GOT3 (cell line): Measurements from ENCODE around the gene GLG1.
"Not testable (repeated sequence)": the region's sequence is repeated elsewhere in the genome, so short reads cannot be mapped to it uniquely, and the experiment has no call there.

ENCODE experiments used
- DNase-seq: peaks from one replicate; lab custom pipeline; 2025; ENCODE audit warnings: mixed read lengths; lab: John Stamatoyannopoulos, UW

GLG1 gene

DNA sequence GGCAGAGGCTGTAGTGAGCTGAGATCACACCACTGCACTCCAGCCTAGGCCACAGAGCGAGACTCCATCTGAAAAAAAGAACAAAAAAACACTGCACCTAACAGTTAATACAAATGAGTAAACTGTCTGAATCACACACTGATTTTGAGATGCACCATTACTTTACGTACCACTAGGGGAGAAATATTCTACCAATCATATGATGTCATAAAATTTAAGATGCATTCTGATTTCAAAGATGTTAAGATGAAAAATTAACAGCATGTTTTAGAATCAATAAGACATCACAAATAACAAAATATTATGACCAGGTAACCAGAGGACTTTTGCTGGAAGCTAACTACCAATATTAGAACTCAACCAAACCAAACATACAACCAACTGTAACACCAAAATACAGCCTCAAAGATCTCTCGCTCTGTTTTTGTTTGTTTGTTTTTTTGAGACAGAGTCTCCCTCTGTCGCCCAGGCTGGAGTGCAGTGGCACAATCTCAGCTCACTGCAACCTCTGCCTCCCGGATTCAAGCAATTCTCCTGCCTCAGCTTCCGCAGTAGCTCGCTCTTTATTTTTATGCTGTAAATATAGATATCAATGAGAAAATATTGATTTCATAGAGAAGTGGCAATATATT, 31.6 kb downstream of the GLG1 start:
- DNase-seq, result no peak

DNA sequence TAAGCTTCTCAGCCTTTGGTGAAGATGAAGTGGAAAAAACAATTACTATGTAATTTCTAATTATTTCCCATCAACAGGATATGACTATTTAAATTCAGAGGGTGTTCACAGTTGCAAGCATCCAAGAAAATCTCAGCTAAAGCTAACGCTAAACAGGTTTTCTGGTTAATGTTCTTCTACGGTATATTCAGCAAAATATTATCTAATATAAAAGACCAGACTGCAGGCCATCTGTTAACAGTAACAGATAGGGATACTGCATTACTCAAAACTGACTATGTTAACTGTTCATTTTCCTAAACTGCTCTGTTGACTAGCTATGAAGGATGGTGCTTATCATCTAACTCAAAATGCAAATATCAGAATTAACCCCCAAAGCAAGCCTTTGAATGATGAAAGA, 32.8 kb downstream of the GLG1 start:
- DNase-seq, result no peak

DNA sequence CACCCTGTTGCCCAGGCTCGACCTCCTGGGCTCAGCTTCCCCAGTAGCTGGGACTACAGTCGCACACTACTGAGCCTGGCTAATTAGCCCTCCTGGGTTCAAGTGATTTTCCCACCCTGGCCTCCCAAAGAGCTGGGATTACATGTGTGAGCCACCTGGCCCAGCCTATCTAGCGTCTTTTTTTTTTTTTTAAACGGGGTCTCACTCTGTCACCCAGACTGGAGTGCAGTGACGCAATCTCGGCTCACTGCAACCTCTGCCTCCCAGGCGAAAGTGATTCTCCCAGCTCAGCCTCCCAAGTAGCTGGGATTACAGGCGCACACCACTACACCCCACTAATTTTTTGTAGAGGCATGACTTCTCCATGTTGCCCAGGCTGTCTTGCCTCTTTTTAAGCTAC, 33.3 kb downstream of the GLG1 start:
- no peak for DNase-seq

DNA sequence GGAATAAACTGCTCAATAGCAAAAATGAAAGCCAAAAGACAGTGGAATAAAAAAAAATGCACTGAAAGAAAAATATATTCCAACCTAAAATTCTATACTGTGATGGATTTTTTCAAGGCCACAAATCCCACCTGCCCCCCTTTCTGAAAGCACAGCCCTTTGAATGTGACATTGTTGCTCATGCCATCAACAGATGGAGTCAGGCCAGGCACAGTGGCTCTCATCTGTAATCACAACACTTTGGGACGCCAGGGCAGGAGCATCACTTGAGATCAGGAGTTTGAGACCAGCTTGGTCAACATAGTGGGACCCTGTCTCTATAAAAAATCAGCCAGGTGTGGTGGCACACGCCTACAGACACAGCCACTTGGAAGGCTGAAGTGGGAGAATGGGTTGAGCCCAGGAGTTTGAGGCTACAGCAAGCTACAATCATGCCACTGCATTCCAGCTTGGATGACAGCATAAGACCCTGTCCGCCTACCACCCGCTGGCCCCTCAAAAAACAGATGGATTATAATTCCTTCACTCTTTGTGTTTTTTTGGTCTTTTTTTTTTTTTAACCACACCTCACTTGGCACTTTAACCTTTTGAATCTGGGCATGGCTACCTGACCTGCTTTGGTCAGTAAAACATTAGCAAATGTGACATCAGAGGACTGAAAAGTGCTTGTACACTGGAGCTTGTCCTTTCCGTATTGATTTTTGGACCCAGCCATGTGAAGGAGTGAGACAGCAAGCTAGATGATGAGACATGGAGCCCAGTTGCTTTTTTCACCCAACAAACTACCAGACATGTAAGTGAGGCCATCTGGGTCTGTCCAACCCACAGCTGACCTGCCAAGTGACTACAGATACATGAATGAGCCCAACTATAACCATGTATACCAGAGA, 36.3 kb downstream of the GLG1 start:
- no peak for DNase-seq

DNA sequence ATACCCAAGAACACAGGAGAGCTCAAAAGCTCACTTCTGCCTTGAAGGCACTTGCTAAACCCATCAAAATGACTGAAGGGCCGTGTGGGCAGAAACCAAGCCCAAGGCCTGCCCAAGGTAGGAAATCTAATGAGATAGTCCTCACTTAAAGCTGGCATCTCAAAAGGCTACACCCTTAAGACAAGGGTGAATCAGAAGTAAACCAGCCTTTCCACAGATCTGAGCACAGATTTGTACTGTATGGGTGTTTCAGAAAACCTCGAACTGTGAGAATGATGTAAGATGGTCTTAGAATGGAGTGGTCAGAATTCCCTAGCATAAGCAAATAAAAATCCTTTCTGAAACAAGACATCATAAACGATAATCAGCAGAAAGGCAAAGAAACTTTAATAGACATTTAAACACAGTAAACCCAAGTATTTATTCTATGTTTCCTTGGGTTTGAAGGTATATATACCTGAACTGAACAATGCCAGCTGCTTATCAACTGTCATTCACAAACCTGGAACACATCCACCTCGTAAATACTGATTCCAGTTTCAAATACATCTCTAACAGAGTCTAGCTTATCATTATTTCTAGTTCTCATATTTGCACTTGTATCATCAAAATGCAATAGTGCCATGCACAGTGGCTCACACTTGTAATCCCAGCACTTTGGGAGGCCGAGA, 37.8 kb downstream of the GLG1 start:
- no peak for DNase-seq

DNA sequence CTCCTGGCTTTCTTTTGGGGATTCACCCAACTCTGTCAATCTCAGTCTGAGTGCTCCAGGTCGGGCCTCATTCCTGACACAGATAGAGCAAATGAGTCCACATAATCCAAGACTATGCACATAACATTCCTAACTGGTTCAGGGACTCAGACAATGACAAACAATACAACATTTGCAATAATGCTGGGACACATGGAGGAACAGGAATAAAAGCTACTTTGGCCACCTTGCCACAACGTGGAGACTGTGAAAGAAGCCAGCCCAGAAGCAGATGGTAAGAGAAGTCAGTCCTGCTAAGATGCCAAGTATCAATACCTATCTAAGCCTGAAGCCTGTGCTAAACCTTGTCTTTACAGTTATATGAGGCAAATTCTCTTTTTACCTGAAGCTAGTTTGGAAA, 39.0 kb downstream of the GLG1 start:
- DNase-seq, result no peak

DNA sequence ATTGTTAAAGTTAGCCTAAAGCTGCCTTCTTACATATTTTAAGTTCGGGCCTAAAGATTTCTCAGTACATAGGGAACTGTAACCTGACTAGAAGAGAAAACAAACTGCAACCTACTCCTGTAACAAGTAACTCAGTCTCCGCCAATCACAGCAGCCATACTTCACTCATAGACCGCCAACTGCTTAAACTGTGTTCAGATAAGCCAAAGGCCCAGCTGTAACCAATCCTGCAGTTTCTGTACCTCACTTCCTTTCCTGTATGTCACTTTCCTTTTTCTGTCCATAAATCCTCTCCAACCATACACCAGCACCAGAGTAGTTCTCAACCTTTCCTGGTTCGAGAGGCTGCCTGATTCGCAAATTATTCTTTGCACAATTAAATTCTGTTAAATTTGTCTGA, 41.5 kb downstream of the GLG1 start:
- DNase-seq, result no peak

DNA sequence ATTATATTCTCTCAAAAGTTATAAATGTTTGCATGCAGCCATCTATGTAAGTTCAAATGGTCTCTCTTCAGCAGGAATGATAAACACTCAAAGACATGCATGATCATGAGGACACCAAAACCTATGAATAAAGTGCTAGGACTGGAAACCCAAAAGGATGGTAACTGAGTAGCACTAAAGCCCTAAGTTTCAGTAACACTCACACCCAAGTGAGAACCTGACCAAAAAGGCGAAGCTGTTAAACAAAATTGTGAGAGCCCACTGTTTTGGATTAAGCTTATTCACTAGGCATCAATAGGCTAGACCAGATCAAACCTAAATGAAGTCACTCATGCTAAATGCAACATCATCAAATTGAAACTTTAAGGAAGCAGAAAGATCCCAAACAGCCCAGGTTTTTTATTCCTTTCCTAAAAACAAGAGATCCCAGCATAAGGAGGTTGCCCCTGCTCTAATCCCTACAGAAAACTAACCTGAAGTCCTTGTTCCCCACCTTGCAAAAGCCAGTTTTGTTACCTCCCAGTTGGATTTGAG, 42.4 kb downstream of the GLG1 start:
- no peak for DNase-seq

DNA sequence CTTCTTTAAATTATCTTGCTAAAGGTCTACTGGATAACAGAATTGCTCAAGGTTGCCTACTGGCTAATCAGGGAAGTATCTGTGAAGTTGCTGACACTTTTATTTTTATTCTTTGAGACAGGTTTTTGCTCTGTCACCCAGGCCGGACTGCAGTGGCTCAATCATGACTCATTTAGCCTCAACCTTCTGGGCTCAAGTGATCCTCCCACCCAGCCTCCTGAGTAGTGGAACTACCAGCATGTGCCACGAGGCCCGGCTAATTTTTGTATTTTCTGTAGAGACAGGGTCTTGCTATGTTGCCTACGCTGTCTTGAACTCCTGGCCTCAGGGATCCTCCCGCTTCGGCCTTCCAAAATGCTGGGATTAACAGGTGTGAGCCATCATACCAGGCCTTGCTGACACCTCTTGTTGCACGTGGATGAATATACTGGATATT, 43.1 kb downstream of the GLG1 start:
- DNase-seq, result no peak

DNA sequence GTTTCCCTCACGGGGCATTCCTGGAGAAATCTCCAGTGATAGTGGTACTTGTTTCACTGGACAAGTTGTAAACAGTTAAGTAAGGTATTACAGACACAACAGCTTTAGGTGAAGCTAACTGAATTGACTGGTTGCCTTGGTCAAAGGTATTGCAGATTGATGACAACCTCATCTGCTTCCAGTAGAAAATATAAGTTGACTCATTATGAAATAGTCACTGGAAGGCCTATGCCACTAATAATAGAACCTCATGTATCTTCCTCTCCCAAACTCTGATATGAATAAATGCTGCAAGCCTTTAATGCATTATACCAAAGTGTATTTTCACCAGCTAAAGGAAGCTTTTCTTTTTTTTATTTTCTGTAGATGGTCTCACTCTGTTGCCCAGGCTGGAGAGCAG, 44.8 kb downstream of the GLG1 start:
- no peak for DNase-seq

DNA sequence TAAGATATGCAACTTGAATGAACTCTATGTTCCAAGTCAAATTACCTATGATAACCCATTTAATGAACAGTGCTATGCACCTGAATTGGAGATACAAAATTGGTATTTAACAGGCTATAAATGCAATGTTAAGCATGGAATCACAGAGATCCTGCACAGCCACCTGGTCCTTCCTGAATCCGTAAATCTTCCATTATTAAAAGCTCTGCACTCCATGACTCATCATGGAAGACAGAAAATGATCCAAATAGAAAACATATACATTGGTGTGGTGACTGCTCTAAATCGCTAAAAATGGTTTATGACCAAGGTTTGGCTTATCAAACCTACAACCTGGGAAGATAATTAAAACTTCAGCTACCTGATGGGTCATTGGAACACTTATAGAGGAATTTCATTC, 45.3 kb downstream of the GLG1 start:
- no peak for DNase-seq

DNA sequence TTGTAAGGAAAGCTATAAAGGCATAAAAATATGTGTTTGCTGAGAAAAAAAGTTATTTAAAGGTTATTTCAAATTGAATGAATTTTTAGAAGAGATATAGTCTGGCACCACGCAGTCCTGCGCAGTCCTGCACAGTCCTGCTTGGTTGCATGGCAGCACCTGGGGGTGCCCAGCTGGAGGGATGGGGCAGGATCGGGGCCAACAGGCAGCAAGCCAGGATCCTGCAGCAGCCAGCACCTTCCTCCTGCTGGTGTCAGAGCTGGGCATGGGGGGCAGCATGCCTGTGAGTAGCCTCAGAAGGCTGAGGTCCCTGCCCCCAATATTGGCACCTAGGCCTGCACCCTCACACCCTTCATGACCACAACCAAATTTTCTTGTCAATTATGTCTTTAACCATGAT, 46.0 kb downstream of the GLG1 start:
- DNase-seq, result no peak

DNA sequence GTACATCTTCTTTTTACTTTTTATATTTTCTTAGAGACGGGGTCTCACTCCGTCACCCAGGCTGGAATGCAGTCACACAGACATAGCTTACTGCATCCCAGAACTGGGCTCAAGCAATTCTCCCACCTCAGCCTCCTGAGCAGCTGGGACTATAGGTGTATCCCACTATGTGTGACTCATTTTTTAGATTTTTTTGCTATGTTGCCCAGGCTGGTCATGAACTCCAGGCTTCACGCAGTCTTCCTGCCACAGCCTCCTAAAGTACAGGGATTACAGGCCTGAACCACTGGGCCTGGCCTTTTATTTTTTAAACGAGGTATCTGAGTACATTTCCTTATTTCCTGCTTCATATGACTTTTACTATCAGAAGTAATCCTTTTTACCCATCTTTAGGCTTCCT, 48.0 kb downstream of the GLG1 start:
- no peak for DNase-seq

DNA sequence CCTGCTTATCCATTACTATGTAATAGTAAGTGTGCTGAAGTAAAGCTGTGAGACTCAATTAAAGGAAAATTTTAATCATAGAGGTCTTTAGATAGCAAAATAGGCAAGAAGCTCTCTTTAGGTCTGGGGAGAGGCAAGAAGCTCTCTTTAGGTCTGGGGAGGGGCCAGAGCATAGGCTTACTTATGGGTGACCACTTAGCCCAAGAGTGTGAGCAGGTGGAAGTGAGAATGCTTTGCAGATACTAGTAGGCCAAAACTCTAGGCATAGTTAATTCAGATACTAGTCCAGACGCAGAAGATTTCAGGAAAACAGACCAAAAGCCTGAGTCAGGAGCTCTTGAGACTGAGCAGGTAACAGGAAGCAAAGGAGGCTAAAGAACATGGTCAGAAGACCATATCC, 49.6 kb downstream of the GLG1 start:
- no peak for DNase-seq

DNA sequence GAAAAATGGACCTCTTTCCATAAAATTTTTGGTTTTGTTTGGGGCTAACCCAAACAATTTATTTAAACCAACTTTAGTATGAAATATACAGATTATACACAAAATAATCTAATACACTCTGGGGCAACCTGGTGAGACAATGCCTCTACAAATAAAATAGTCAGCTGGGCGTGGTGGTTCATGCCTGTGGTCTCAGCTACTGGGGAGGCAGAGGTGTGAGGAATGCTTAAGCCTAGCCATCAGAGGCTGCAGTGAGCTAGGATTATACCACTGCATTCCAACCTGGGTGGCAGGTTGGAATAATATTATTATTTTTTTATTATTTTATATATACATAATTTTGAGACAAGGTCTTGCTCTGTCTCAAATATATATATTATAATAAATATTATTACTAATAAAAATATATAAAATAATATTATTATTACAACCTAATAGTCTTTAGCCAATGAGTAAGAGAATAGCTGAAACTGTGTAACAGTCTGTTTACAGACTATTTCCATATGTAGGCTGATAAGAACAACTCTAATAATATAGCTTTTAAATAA, 50.5 kb downstream of the GLG1 start:
- no peak for DNase-seq

DNA sequence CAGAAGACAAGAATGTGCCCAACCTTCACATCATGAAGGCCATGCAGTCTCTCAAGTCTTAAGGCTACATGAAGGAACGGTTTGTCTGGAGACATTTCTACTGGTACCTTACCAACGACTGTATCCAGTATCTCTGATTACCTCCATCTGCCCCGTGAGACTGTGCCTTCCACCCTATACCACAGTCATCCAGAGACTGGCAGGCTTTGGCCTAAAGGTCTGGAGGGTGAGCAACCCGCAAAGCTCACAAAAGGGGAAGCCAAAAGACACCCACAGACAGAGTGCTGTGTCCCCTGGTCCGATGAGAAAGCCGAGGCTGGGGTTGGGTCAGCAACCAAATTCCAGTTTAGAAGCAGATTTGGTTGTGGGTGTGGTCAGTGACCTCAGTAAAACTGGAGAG, 54.6 kb downstream of the GLG1 start:
- DNase-seq, result not testable (repeated sequence)

DNA sequence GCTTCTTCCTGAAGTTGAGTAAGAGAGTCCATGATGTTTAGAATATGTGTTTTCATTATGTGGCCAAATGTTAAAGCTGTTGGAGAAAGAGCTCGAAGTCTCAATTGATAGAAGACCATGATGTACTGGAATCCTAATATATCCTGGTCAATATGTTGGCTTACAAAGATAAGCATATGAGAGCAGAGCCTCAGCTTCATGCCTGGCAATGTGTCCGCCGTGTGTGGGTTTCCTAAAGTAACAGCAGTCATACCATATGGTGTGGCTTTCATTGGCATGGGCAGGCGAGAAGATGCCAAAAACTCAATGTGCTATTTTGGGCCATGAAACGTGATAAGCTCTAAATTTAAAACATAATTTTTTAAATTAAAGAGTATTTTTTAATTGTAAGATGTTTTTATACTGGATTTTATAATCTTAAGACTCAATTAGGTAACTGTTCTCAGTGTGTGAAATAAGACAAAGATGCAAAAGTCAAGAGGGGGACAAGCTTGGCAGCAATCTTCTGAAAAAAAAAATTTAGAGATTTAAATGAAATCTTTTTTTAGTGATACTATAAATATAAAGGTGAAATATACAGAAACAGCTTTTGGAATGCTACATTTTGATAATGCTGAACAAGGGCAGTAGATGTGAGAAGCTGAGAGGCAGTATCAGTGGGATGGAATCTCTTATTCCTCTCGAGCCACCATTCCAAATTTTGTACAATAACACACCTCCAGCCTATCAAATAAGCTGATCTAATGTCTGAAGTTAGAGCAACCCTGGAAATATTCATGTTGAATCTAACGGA, 56.5 kb downstream of the GLG1 start:
- not testable (repeated sequence) for DNase-seq

DNA sequence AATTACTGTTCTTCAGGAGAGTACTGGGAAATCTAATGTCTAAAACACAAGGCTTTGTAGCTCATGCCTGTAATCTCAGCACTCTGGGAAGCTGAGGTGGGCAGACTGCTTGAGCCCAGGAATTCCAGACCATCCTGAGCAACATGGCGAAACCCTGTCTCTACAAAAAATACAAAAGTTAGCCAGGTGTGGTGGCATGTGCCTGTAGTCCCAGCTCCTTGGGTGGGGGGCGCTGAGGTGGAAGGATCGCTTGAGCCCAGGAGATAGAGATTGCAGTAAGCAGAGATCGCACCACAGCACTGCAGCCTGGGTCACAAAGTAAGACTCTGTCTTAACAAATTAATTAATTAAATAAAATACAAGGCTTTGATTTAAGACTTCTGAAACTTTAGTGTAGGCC, 60.8 kb downstream of the GLG1 start:
- DNase-seq, result not testable (repeated sequence)

DNA sequence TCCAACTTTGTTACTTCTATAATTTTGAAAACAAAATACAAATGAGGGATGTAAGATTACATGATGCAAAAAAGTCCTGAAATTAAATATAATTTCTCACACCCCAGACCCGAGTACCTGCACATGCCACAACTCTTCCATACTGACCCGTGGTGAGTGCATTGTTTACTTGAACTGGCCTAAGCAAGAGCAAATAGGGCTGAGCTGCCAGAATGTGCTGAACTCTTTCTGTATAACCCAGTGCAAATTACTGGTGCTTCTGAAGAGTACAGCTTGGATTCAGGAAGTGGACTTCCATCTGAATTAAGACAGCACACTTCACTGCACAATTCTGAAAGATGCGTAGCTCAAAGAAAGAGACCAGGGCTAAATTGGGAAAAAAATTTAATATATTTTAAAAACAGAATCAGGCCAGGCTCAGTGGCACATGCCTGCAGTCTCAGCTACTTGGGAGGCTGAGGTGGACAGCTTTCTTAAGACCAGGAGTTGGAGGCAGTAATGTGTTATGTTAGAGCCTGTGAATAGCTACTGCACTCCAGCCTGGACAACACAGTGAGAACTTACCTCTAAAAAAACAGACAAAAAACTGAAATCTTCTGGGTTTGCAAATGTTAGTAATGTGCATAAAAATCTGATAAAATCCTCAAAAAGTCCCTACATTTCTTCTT, 63.9 kb downstream of the GLG1 start:
- not testable (repeated sequence) for DNase-seq

DNA sequence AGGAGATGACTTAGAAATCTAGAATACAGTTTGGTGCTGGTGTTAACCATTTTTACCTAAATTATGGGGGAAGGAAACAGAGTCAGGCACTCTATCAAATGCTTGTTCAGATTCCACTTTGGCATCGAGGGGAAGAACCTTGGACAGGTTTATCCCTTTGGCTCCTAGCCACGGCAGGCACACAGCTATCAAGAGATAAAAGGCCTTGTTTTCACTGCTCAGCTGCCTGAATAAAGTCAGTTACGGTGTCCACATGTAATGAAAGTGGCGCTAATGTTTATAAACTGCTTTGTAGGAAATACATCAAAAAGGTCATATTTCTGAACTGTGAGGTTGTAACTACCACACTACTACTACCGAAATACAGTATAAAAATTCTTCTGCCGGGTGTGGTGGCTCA, 66.3 kb downstream of the GLG1 start:
- DNase-seq, result not testable (repeated sequence)

DNA sequence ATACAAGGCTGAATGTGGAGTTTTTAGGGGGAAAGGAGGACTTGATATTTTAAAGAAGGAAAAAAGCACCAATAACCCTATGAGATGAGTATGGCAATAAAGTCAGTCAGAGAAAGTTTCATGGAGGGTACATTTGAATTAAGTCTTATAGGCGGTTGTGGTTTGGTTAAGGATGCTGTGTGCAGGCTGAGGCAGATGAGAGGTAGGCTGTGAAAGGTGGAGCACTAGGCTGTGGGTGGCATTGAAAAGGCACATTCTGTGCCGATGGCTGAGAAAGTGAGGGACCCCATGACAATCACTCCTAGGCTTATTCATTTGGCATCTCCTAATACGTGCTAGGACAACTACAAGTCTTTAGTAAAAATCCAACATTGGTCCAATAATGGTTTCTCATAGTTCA, 68.1 kb downstream of the GLG1 start:
- not testable (repeated sequence) for DNase-seq
